Measurements from ENCODE around the gene CDC45. TPM values are rescaled to one million over a fixed set of nuclear protein-coding genes. Genes with fewer than 3 reads are reported as not detected.

Gene CDC45
- total and polyA plus RNA-seq, 2 of the 13 experiments (the other 11 are each of a cell fraction or from before 2014, with no cell fraction given), result 14.4 to 36.3 TPM

DNA sequence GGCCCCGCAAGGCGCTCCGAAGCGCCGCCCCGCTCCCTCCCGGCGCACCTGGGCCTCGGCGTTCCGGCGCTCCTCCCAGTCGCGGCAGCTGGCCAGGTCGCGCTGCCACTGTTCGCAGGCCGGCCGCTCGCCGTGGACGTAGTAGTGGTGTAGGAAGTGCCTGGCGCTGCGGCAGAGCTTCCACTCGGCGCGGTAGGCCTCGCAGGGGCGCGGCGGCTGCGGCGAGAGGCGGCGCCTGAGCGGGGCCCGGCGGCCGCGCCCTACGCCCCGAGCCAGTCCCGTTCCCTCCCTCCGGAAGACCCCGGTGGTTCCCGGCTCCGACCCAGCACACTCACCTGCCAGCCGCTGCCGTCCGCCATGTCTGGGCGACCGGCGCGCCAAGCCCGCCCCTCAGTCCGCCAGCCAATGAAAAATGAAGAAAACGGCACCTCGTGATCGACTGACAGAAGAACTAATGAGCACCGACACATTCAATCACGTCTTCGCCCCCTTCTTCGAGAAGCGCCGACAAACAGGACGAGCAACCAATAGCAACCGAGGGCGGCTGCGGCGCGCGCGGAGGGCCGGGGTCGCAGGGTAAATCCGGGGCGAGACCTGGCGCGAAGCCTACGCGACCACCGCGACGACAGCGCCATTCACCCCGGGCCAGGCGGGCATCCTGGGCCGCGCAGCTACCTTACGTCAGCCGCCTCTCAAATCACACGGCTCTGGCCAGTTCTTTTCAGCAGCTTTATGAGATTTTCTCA, 32.2 kb upstream of the CDC45 start, which contains the start of gene C22orf39 (continued):
- TF ChIP-seq, protein P1, sequence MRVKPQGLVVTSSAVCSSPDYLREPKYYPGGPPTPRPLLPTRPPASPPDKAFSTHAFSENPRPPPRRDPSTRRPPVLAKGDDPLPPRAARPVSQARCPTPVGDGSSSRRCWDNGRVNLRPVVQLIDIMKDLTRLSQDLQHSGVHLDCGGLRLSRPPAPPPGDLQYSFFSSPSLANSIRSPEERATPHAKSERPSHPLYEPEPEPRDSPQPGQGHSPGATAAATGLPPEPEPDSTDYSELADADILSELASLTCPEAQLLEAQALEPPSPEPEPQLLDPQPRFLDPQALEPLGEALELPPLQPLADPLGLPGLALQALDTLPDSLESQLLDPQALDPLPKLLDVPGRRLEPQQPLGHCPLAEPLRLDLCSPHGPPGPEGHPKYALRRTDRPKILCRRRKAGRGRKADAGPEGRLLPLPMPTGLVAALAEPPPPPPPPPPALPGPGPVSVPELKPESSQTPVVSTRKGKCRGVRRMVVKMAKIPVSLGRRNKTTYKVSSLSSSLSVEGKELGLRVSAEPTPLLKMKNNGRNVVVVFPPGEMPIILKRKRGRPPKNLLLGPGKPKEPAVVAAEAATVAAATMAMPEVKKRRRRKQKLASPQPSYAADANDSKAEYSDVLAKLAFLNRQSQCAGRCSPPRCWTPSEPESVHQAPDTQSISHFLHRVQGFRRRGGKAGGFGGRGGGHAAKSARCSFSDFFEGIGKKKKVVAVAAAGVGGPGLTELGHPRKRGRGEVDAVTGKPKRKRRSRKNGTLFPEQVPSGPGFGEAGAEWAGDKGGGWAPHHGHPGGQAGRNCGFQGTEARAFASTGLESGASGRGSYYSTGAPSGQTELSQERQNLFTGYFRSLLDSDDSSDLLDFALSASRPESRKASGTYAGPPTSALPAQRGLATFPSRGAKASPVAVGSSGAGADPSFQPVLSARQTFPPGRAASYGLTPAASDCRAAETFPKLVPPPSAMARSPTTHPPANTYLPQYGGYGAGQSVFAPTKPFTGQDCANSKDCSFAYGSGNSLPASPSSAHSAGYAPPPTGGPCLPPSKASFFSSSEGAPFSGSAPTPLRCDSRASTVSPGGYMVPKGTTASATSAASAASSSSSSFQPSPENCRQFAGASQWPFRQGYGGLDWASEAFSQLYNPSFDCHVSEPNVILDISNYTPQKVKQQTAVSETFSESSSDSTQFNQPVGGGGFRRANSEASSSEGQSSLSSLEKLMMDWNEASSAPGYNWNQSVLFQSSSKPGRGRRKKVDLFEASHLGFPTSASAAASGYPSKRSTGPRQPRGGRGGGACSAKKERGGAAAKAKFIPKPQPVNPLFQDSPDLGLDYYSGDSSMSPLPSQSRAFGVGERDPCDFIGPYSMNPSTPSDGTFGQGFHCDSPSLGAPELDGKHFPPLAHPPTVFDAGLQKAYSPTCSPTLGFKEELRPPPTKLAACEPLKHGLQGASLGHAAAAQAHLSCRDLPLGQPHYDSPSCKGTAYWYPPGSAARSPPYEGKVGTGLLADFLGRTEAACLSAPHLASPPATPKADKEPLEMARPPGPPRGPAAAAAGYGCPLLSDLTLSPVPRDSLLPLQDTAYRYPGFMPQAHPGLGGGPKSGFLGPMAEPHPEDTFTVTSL (CRISPR knock-in tag; IDR thresholded peaks at IDR 0.05; ENCODE audit: borderline replicate concordance), result peak; percentile 62; the same call in 1 of the 2 replicates
- TF ChIP-seq, protein P2, sequence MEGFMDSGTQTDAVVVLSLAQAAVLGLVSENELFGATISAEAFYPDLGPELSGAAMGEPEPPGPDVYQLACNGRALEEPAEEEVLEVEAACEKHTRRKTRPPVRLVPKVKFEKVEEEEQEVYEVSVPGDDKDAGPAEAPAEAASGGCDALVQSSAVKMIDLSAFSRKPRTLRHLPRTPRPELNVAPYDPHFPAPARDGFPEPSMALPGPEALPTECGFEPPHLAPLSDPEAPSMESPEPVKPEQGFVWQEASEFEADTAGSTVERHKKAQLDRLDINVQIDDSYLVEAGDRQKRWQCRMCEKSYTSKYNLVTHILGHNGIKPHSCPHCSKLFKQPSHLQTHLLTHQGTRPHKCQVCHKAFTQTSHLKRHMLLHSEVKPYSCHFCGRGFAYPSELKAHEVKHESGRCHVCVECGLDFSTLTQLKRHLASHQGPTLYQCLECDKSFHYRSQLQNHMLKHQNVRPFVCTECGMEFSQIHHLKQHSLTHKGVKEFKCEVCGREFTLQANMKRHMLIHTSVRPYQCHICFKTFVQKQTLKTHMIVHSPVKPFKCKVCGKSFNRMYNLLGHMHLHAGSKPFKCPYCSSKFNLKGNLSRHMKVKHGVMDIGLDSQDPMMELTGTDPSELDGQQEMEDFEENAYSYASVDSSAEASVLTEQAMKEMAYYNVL (CRISPR knock-in tag; IDR thresholded peaks at IDR 0.05; ENCODE audit: borderline replicate concordance), result no peak
- TF ChIP-seq MYNN (CRISPR knock-in tag; IDR thresholded peaks at IDR 0.05; ENCODE audit: low read depth), result no peak
- no peak for TF ChIP-seq TCF12 (IDR thresholded peaks at IDR 0.05)
- TF ChIP-seq TCF12 (CRISPR knock-in tag; IDR thresholded peaks at IDR 0.05), result no peak
- TF ChIP-seq MIER2 (CRISPR knock-in tag; IDR thresholded peaks at IDR 0.05), result no peak
- TF ChIP-seq, protein P3, sequence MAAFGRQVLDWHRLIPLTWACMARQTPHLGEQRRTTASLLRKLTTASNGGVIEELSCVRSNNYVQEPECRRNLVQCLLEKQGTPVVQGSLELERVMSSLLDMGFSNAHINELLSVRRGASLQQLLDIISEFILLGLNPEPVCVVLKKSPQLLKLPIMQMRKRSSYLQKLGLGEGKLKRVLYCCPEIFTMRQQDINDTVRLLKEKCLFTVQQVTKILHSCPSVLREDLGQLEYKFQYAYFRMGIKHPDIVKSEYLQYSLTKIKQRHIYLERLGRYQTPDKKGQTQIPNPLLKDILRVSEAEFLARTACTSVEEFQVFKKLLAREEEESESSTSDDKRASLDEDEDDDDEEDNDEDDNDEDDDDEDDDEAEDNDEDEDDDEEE (CRISPR knock-in tag; IDR thresholded peaks at IDR 0.05), result peak; percentile 73; the same call in 1 of the 2 replicates
- TF ChIP-seq ZNF446 (CRISPR knock-in tag; IDR thresholded peaks at IDR 0.05), result no peak; the same call in 1 of the 2 replicates
- peak; percentile 25 for TF ChIP-seq SRSF1 (optimal IDR thresholded peaks at IDR 0.05; ENCODE audit: low read depth, low read length)
- no peak for TF ChIP-seq IRF2 (CRISPR knock-in tag; IDR thresholded peaks at IDR 0.05)
- TF ChIP-seq PCBP1 (IDR thresholded peaks at IDR 0.05; ENCODE audit: borderline replicate concordance, low read depth, low read length), result no peak
- TF ChIP-seq ZNF136 (CRISPR knock-in tag; IDR thresholded peaks at IDR 0.05; ENCODE audit: low read depth), result no peak
- peak; percentile 34; the same call in 1 of the 2 replicates for TF ChIP-seq ZNF788 (CRISPR knock-in tag; IDR thresholded peaks at IDR 0.05; ENCODE audit: borderline replicate concordance)
- peak; percentile 57; the same call in 1 of the 2 replicates for TF ChIP-seq SIN3A (IDR thresholded peaks at IDR 0.05; ENCODE audit: borderline replicate concordance, low read depth, low read length)
- 0 out of 2 replicates have a peak, but pooled peaks have one; percentile 22 for TF ChIP-seq HIVEP1 (CRISPR knock-in tag; IDR thresholded peaks at IDR 0.05)
- TF ChIP-seq ZMYM3 (CRISPR knock-in tag; IDR thresholded peaks at IDR 0.05), result no peak
- peak; percentile 38 for TF ChIP-seq MED1 (CRISPR knock-in tag; IDR thresholded peaks at IDR 0.05)
- TF ChIP-seq ZBTB14 (CRISPR knock-in tag; IDR thresholded peaks at IDR 0.05), result peak; percentile 13; the same call in 1 of the 2 replicates
- no peak for TF ChIP-seq ZBTB8A (CRISPR knock-in tag; IDR thresholded peaks at IDR 0.05; ENCODE audit: borderline replicate concordance, low read depth)

Data from HepG2 (cell line).